Endothelial cell of umbilical vein (primary cell): Measurements from ENCODE around the gene REG3G. TPM values are rescaled to one million over a fixed set of nuclear protein-coding genes. Genes with fewer than 3 reads are reported as not detected.

Experiments used
- BruUV-seq: library from RNA; stranded (reverse); fragments of 400-500 nt; replicated peaks from 2 replicates; lab custom pipeline; 2021; lab: Mats Ljungman, UMichigan
- CTCF ChIA-PET: fragments of 300-600, 350-600 bp; sonication (Branson Sonifier 250); formaldehyde crosslinking; loops from one replicate; lab custom pipeline; 2021; ENCODE audit warnings: antibody characterized with exemption, inconsistent platforms; lab: Charles Lee
- POLR2A ChIA-PET: fragments of 300-600, 350-600 bp; sonication (Branson Sonifier 250); formaldehyde crosslinking; loops from one replicate; lab custom pipeline; 2021; ENCODE audit warnings: antibody characterized with exemption, inconsistent platforms; lab: Charles Lee
- DNase-seq: peaks from one replicate; pipeline ENCODE4 v3.0.0-alpha.2; 2011; ENCODE audit warnings: low read depth, low spot score
- FAIRE-seq: peaks from 2 replicates; lab custom pipeline; 2011; peaks lifted over from hg19 to GRCh38; lab: Jason Lieb, UNC
- H2AFZ ChIP-seq: 2 replicates; pipeline ENCODE4 v1.6.0; 2012; ENCODE audit warnings: low read depth, low read length, control low read depth, inconsistent platforms
- H3K27ac ChIP-seq: 2 replicates; pipeline ENCODE4 v1.5.1; 2011; ENCODE audit warnings: low read depth, mild to moderate bottlenecking, control low read depth, low read length, moderate library complexity; ENCODE audit not compliant: insufficient read depth
- H3K27me3 ChIP-seq, 2 experiments: 2 replicates each; pipeline versions ENCODE4 v1.6.0 to v1.6.1; 2011; ENCODE audit warnings: low read length in 2 of 2, mixed read lengths in 1 of 2; ENCODE audit not compliant: control insufficient read depth in 2 of 2, insufficient read depth in 2 of 2
- H3K36me3 ChIP-seq, 2 experiments: 2 replicates in 1 of 2; 3 replicates in 1 of 2; pipeline ENCODE4 v1.5.1; 2011; ENCODE audit warnings: low read length in 2 of 2, mild to moderate bottlenecking in 1 of 2, moderate library complexity in 1 of 2; ENCODE audit not compliant: control insufficient read depth in 2 of 2, insufficient read depth in 2 of 2; ENCODE audit errors: extremely low read depth in 1 of 2
- H3K4me1 ChIP-seq: 3 replicates; pipeline ENCODE4 v1.5.1; 2011; ENCODE audit warnings: mild to moderate bottlenecking, low read length; ENCODE audit not compliant: control insufficient read depth, insufficient read depth; ENCODE audit errors: extremely low read depth
- H3K4me2 ChIP-seq: 2 replicates; pipeline ENCODE4 v1.6.1; 2011; ENCODE audit warnings: low read length, control low read depth, mixed read lengths; ENCODE audit not compliant: insufficient read depth
- H3K4me3 ChIP-seq, 3 experiments: fragments of 200-600 bp in 1 of 3; sonication (generic), shearing (Covaris generic) in 1 of 3; replicated peaks in 1 of 3; 2 replicates each; pipeline ENCODE4 v1.5.1; 2011 to 2016; ENCODE audit warnings: control low read depth in 3 of 3, low read length in 3 of 3, mild to moderate bottlenecking in 2 of 3, inconsistent platforms in 1 of 3, low read depth in 1 of 3, moderate library complexity in 1 of 3; ENCODE audit not compliant: insufficient read depth in 1 of 3
- H3K79me2 ChIP-seq: 2 replicates; pipeline ENCODE4 v1.6.0; 2012; ENCODE audit warnings: low read length, inconsistent platforms; ENCODE audit not compliant: control insufficient read depth, insufficient read depth
- H3K9ac ChIP-seq: replicated peaks from 2 replicates; pipeline ENCODE3; 2011; ENCODE audit warnings: low read length, control low read depth; ENCODE audit not compliant: insufficient read depth; ENCODE audit errors: extremely low read depth
- H3K9me1 ChIP-seq: replicated peaks from 3 replicates; pipeline ENCODE4 v1.6.0; 2011; ENCODE audit warnings: mild to moderate bottlenecking, low read length; ENCODE audit not compliant: control insufficient read depth, insufficient read depth; ENCODE audit errors: extremely low read depth
- H3K9me3 ChIP-seq: replicated peaks from 2 replicates; pipeline ENCODE4 v1.5.1; 2012; ENCODE audit warnings: low read length, inconsistent platforms; ENCODE audit not compliant: control insufficient read depth, insufficient read depth
- H4K20me1 ChIP-seq: replicated peaks from 2 replicates; pipeline ENCODE3; 2011; ENCODE audit warnings: mild to moderate bottlenecking, low read length; ENCODE audit not compliant: control insufficient read depth, insufficient read depth; ENCODE audit errors: extremely low read depth
- EZH2 ChIP-seq: IDR thresholded peaks from 2 replicates; pipeline ENCODE4 v1.6.1; 2012; ENCODE audit warnings: borderline replicate concordance, low read depth, mild to moderate bottlenecking, moderate library complexity, low read length, inconsistent platforms; ENCODE audit not compliant: severe bottlenecking
- FOS ChIP-seq: IDR thresholded peaks from 2 replicates; pipeline ENCODE4 v1.6.1; 2011; ENCODE audit warnings: mild to moderate bottlenecking, low read length, moderate library complexity, borderline replicate concordance; ENCODE audit not compliant: insufficient read depth
- GATA2 ChIP-seq: IDR thresholded peaks from 2 replicates; pipeline ENCODE4 v1.7.0; 2011; ENCODE audit warnings: low read depth, mild to moderate bottlenecking, moderate library complexity, mixed read lengths, low read length; ENCODE audit not compliant: insufficient read length, insufficient read depth
- JUN ChIP-seq: IDR thresholded peaks from 2 replicates; pipeline ENCODE4 v1.6.1; 2011; ENCODE audit warnings: borderline replicate concordance, low read depth; ENCODE audit not compliant: insufficient read length, insufficient read depth
- MYC ChIP-seq: IDR thresholded peaks from one replicate; pipeline ENCODE4 v1.6.1; 2011; ENCODE audit warnings: mild to moderate bottlenecking, low read depth, low read length
- POLR2A ChIP-seq: IDR thresholded peaks from 2 replicates; pipeline ENCODE4 v1.6.1; 2012; ENCODE audit warnings: low read depth, mild to moderate bottlenecking, control low read depth, low read length
- POLR2AphosphoS5 ChIP-seq: IDR thresholded peaks from 2 replicates; pipeline ENCODE4 v1.6.1; 2012; ENCODE audit warnings: low read depth, mild to moderate bottlenecking, control low read depth, low read length, moderate library complexity; ENCODE audit not compliant: insufficient read depth
- dilution Hi-C: fragments of 300-500 bp; cut with MboI; formaldehyde crosslinking; loops from one replicate; pipeline ENCODE4 v1.15.0; 2019; ENCODE audit warnings: low sequenced_read_pairs; ENCODE audit not compliant: extremely low pct_ligation_motif_present
- intact Hi-C: fragments of 100-400 bp; cut with micrococcal nuclease; formaldehyde crosslinking; loops from one replicate; pipeline ENCODE4 v1.10.0; 2022
- polyA plus RNA-seq, 4 experiments: library from polyadenylated mRNA; depleted of rRNA in 3 of 4; stranded (reverse) in 3 of 4; unstranded in 1 of 4; fragments of >200 nt; gene quantifications; 2 replicates each; pipeline versions ENCODE4 v1.2.1 to v1.2.3, GENCODE V29; 2011 to 2012; ENCODE audit warnings: missing spikeins in 1 of 4
- total RNA-seq: library from RNA; stranded (reverse); gene quantifications from 2 replicates; pipeline ENCODE4 v1.2.3, GENCODE V29; 2021
- TF ChIP-seq, protein P1 (sequence below): IDR thresholded peaks from 2 replicates; pipeline ENCODE4 v1.6.1; 2011; ENCODE audit not compliant: insufficient read depth, insufficient read length
- TF ChIP-seq, protein P2 (sequence below), 2 donors: IDR thresholded peaks; 1 replicate in 1 of 2; 2 replicates in 1 of 2; pipeline ENCODE4 v1.5.1; 2011; ENCODE audit warnings: low read length in 2 of 2, mild to moderate bottlenecking in 2 of 2, moderate library complexity in 2 of 2, control low read depth in 1 of 2, inconsistent platforms in 1 of 2, low read depth in 1 of 2; ENCODE audit not compliant: insufficient read depth in 1 of 2; ENCODE audit errors: extremely low read depth in 1 of 2

Gene REG3G
- total and polyA plus RNA-seq, 2 donors (not counting 3 experiments of a cell fraction or from before 2014, with no cell fraction given), result not detected

DNA sequence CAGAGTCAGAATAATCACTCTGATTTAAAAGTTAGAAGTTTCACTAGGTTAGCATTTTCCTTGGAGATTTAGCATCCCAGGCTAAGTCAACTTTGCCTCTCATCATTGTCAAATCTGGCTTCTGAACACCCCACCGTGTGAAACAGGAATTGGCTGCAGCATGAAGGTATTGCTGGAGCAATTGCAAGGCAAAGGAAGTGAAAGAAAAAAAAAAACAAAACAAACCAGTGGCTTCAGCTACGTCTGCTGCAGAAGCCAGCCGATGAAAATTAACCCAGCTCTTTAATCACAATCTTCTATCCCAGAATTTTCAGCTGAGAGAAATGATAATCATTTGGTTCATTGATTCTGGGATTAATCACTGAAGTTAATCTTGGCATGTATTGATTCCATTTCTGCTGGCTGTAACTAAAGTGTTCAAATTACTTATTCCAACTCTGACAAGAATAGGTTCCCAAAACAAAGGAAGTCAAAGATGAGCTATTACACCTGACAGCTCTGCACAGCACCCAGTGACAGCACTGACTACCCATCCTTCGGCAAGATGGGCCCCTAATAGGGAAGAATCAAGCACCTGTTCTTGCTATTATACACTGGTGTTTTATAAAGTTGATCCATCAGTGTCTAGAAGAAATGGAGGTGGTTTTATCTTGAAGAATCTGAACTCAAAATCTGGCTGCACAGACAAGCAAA is 42.7 kb upstream of the REG3G start:
- Histone ChIP-seq H3K4me2 (no peak overlapping the region), H3K36me3 (no peaks in the 10 kb centered on the region), H3K27me3 (no peaks in the 10 kb centered on the region), H3K9me1 (no peaks in the 10 kb centered on the region), H3K27ac (no peak overlapping the region), H4K20me1 (no peaks in the 10 kb centered on the region), H2AFZ (no peak overlapping the region), H3K4me1 (no peaks in the 10 kb centered on the region), H3K79me2 (no peaks in the 10 kb centered on the region), H3K9me3 (no peaks in the 10 kb centered on the region), H3K4me3 (no peak overlapping the region), H3K9ac (no peak overlapping the region)
- dilution Hi-C loops (no loop called here), intact Hi-C loops (no loop called here)
- DNase-seq, result no peak
- no peak for TF ChIP-seq GATA2
- TF ChIP-seq POLR2AphosphoS5, result no peak
- no peak for TF ChIP-seq POLR2A
- TF ChIP-seq, protein P1, sequence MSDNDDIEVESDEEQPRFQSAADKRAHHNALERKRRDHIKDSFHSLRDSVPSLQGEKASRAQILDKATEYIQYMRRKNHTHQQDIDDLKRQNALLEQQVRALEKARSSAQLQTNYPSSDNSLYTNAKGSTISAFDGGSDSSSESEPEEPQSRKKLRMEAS, result no peak
- TF ChIP-seq MYC, result no peak
- no peak for TF ChIP-seq JUN
- TF ChIP-seq EZH2, result no peak
- TF ChIP-seq, protein P2, sequence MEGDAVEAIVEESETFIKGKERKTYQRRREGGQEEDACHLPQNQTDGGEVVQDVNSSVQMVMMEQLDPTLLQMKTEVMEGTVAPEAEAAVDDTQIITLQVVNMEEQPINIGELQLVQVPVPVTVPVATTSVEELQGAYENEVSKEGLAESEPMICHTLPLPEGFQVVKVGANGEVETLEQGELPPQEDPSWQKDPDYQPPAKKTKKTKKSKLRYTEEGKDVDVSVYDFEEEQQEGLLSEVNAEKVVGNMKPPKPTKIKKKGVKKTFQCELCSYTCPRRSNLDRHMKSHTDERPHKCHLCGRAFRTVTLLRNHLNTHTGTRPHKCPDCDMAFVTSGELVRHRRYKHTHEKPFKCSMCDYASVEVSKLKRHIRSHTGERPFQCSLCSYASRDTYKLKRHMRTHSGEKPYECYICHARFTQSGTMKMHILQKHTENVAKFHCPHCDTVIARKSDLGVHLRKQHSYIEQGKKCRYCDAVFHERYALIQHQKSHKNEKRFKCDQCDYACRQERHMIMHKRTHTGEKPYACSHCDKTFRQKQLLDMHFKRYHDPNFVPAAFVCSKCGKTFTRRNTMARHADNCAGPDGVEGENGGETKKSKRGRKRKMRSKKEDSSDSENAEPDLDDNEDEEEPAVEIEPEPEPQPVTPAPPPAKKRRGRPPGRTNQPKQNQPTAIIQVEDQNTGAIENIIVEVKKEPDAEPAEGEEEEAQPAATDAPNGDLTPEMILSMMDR (IDR thresholded peaks at IDR 0.05; ENCODE audit: extremely low read depth in 1 of 2, insufficient read depth in 1 of 2, low read depth in 1 of 2, low read length in 2 of 2), result no peak
- no peak for TF ChIP-seq FOS
- no TSS peak for BruUV-seq
- no peak for FAIRE-seq
- CTCF ChIA-PET, result interaction anchor here (2.0 kb wide), 1 partner anchor 632 kb away, joined by 5 read pairs; no protein-coding TSS in a partner anchor
- POLR2A ChIA-PET, result no interaction called here
